ENCODE measurements around the gene ZNF124. TPM values are rescaled to one million over a fixed set of nuclear protein-coding genes. Genes with fewer than 3 reads are reported as not detected.

ZNF124 gene
- total RNA-seq, 2 donors from 2014 or later = 10.2 to 22.6 TPM

- H3K27ac ChIP-seq = no peak overlapping the region
- no peak for TF ChIP-seq CTCF (IDR thresholded peaks at IDR 0.05)
- no peaks in the 10 kb centered on the region for H3K36me3 ChIP-seq
- H3K9me3 ChIP-seq = no peaks in the 10 kb centered on the region
- H3K27me3 ChIP-seq = no peaks in the 10 kb centered on the region
- DNase-seq (ENCODE audit: low spot score) = no peak
- H3K4me3 ChIP-seq = no peak overlapping the region
- H3K4me1 ChIP-seq = no peaks in the 10 kb centered on the region
These were observed 52.0 kb downstream of the ZNF124 start for GRCh38 chr1:247119600-247120407.

DNA sequence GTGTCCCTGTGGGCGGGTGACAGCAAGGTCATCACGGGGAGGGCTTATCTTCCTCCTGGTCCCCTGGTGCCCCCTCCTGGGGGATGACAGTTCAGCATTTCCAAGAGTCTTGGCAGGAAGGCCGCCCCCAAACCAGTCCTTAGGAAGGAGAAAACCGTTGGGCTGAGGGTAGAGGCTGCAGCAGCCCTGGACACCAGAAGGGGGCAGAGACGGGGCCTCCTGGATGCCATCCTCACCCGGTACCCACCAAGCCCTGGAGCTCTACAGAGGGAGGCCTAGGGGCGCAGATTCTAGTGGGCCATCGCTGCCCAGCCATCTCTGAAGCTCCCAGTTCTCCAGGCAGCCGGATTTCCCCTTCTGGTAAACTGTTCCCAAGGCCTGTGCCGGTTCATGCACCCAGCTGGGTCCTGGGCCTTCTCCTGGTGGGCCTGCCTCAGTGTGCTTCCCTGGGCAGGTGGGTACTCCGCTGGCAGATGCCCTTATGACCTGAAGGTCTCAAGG lies 52.8 kb downstream of the ZNF124 start:
- TF ChIP-seq CTCF (IDR thresholded peaks at IDR 0.05) = no peak
- Histone ChIP-seq H3K36me3 (no peaks in the 10 kb centered on the region), H3K27me3 (no peaks in the 10 kb centered on the region), H3K4me1 (no peaks in the 10 kb centered on the region), H3K4me3 (no peak overlapping the region), H3K27ac (no peak overlapping the region), H3K9me3 (no peaks in the 10 kb centered on the region)
- DNase-seq (ENCODE audit: low spot score) = no peak

- no peak for DNase-seq (ENCODE audit: low spot score)
- Histone ChIP-seq H3K9me3 (no peaks in the 10 kb centered on the region), H3K4me3 (no peak overlapping the region), H3K36me3 (no peaks in the 10 kb centered on the region), H3K4me1 (peaks cover 0 to 13% of the 10 kb centered on the region in 2 donors), H3K27ac (no peak overlapping the region), H3K27me3 (no peaks in the 10 kb centered on the region)
- no peak for TF ChIP-seq CTCF (IDR thresholded peaks at IDR 0.05)
These were observed 56.3 kb downstream of the ZNF124 start for GRCh38 chr1:247115545-247115944.

DNA sequence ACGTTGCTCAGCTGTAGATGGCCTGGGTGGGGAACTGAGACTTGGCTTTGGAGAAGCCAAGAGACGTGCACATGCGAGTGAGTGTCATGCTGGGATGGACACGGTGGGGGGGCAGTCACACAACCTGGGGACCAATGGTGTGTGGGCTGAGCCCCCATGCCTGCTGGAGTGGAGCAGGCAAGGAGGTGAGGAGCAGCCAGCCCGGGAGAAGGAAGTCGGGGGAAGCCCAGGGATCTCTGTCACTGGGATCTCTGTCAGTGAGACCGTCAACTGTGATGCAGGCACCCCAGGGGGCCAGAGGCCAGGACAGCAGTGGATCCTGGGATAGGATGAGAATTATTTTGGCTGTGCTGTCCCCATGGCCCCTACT lies 56.7 kb downstream of the ZNF124 start:
- Histone ChIP-seq H3K36me3 (no peaks in the 10 kb centered on the region), H3K4me1 (peaks cover 0 to 15% of the 10 kb centered on the region in 2 donors), H3K27ac (no peak overlapping the region), H3K9me3 (no peaks in the 10 kb centered on the region), H3K27me3 (no peaks in the 10 kb centered on the region), H3K4me3 (no peak overlapping the region)
- TF ChIP-seq CTCF (IDR thresholded peaks at IDR 0.05) = no peak
- DNase-seq (ENCODE audit: low spot score) = no peak

- Histone ChIP-seq H3K27ac (no peak overlapping the region), H3K4me1 (peaks cover 0 to 15% of the 10 kb centered on the region in 2 donors), H3K4me3 (no peak overlapping the region), H3K36me3 (no peaks in the 10 kb centered on the region), H3K9me3 (no peaks in the 10 kb centered on the region), H3K27me3 (no peaks in the 10 kb centered on the region)
- DNase-seq (ENCODE audit: low spot score) = no peak
- TF ChIP-seq CTCF (IDR thresholded peaks at IDR 0.05) = no peak
These were observed 57.3 kb downstream of the ZNF124 start for GRCh38 chr1:247114351-247115140.

Measured in right atrium auricular region (tissue), 2 donors.